Astrocyte of the hippocampus (primary cell): ENCODE results near the gene UBE2O.

ENCODE experiments used
- DNase-seq: peaks from one replicate; pipeline ENCODE4 v3.0.0; 2011; ENCODE audit warnings: low read depth, low spot score

The UBE2O gene

DNA sequence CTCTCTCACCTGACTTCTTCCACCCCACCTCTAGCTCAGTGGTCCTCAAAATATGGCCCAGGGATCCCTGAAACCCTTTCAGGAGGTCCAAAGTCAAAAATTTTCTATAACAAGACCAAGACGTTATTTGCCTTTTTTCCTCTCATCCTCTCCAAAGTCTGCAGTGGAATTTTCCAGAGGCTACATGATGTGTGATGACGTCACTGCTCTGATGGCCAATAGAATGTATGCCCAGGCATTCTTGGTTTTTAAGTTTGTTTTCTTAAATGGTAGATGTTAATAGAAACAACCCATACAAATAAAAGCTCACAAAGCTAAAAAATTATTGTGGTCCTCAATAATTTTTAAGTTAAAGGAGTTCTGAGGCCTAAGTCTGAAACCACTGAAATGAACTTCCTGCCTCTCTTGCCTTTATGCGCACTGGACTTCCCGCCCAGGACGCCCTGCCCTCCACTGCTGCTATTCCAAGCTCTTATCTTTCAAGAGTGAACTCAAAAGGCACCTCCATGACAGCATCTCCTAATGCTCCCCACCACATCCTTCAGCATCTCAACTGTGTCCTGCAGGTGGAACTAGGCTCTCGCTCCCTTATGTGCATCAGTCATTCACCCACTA is 13.5 kb downstream of the UBE2O start:
- no peak for DNase-seq

DNA sequence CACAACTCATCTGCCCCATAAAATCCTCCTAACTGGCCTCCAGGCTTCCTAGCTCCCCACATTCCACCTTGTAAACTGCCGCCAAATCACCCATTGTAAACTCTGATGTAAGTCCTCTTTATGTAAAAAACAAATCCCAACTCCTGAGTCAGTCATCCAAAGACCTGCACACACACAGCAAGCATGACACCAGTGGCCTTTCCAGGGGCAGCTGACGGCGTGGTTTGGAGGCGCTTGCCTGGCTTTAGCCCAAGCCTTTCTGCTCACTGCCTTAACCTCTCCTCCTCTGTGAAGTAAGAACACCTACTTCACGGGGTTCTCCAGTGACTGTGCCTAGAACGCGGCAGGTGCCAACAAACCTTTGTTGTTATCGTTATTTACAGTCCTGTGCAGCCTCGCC is 14.0 kb downstream of the UBE2O start:
- DNase-seq = peak; percentile 13

- DNase-seq = no peak
Measured at GRCh38 chr17:76437467-76438402, 15.2 kb downstream of the UBE2O start.

DNA sequence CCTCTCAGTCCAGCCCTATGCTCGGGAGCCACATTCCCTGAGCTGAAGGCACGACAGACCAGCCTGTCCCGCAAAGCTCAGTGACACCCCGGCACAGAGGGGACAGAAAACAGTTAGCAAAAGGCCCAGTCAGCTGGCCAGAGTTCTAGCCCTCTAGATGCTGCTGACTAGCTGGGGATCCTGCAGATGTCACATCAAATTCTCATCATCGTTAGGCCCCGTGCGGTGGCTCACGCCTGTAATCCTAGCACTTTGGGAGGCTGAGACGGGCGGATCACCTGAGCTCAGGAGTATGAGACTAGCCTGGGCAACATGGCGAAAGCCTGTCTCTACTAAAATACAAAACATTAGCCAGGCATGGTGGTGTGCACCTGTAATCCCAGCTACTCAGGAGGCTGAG is 17.2 kb downstream of the UBE2O start:
- DNase-seq = no peak

- no peak for DNase-seq
Measured at GRCh38 chr17:76434870-76435269, 18.1 kb downstream of the UBE2O start.

DNA sequence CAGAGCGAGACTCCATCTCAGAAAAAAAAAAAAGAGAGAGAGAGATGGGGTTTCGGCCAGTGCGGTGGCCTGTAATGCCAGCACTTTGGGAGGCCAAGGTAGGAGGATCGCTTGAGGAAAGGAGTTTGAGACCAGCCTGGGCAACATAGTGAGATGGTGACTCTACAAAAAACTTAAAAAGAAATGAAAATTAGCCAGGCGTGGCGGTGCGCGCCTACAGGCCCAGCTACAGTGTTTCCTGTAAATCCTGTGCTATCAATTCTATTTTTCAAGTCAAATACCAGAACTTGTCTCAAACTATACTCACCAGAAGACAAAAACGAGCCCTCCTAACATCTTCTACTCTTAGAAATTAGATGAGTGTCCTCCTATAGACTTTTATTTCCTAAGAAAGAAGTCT is 19.3 kb downstream of the UBE2O start:
- DNase-seq = no peak

DNA sequence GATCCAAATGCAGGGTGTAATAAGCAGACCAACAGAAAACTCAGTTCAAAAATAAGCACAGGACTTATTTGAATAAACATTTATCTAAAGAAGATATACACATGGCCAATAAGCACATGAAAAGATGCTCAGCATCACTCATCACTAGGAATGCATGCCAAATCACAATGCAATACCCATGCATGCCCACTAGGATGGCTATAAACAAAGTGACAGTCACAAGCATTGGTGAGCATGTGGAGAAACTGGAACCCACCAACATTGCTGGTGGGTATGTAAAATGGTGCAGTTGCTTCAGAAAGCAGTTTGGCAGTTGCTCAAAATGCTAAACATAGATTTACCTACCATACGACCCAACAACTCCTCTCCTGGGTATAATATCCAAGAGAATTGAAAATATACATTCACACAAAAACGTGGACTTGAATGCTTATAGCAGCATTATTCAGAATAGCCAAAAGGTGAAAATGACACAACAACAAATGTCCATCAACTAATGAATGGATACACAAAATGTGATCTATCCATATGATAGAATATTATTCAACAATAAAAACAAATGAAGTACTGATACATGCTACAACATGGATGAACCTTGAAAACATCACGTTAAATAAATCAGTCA is 20.1 kb downstream of the UBE2O start:
- no peak for DNase-seq

- no peak for DNase-seq
Measured at GRCh38 chr17:76432004-76432403, 20.9 kb downstream of the UBE2O start.

DNA sequence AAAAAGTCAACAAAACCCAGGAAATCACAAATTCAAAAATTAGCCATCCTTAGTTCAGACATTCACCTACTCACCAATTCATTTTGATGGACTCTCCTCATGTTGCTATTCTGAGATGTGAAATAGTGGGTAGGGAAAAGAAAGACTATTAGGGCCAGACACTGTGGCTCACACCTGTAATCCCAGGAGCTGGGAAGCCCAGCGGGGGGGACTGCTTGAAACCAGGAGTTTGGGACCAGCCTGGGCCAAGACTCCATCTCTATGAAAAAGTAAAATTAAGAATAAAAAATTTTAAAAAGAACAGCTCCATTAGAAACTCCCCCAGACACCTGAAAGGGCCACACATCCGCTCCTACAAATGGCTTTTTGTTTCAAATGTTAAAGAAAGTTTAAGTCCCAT is 21.4 kb downstream of the UBE2O start:
- no peak for DNase-seq

- DNase-seq = no peak
Measured at GRCh38 chr17:76428511-76428910, 24.4 kb downstream of the UBE2O start.

DNA sequence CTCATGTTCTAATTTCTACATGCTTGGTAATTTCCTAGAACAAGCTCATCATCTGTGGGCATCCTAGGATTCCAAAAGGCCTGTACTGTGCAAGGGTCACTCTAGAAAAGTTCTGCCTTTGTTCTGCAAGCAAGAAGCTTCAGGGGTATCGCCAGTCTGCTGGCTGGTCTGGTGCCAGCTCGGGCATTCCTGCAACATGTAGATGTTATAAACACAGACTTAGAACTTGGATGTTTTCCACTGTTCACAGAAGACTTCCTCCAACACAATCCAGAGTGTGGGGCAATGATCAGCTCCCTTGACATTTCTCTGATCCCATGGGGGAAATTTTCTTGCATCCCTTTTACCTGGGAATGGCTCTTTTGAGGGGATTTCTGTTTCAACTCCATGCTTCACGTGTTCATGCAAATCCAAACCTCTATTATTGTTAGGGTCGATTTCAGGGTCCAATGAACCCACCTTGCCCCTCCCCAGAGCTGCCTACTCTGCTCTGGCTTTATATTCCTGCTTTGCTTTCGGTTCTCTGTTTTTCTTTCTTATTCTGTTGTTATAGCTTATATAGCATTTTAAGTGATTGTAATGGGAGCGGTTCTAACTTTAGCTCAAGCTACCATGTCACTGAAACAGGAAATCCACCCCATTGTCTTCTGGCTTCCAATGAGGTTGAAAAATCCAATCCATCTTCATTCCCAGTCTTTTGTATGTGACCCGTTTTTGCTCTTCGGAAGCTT is 25.3 kb downstream of the UBE2O start:
- DNase-seq = peak; percentile 50

DNA sequence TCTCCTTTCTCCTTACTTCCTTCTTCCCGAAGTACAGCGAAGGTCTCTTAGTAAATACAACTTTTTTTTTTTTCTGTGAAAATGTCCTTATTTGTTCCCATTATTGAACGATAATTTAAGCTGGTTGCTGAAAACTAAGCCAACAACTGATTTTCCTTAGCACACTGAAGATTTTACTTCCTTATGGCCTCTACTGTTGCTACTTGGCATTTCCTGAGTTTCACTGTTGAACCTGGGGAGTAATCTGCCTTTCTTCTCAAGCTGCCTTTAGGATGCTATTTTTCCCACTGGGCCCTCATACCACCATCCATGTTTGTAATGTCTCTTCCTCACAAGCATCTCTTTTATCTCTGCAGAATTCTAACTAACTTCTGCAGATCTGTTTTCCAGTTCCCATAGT is 26.1 kb downstream of the UBE2O start:
- no peak for DNase-seq

DNA sequence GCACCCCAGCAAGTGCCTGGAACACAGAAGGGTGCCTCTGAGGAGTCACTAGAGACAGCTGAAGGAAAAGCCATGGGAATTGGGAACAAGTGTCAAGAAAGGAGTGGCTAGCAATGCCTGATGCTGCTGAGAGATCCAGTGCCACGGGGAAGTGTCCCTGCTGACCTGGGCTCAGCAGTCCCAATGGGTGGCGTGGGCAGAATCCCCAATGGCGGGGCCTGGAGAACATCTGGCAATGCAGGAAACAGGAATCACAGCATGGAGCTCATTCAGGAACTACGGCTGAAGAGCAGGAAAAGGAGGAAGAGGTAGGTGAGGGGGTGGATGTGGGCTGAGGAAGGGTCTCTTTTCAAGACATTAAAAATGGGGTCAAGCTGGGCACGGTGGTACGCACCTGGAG is 30.1 kb downstream of the UBE2O start:
- no peak for DNase-seq

- DNase-seq = no peak
Measured at GRCh38 chr17:76422406-76422805, 30.5 kb downstream of the UBE2O start.

- no peak for DNase-seq
Measured at GRCh38 chr17:76421044-76421407, 31.9 kb downstream of the UBE2O start.

- DNase-seq = no peak
Measured at GRCh38 chr17:76420356-76421043, 32.5 kb downstream of the UBE2O start.

GRCh38 chr17:76419576-76420260 is 33.2 kb downstream of the UBE2O start:
- peak; percentile 25 for DNase-seq

DNA sequence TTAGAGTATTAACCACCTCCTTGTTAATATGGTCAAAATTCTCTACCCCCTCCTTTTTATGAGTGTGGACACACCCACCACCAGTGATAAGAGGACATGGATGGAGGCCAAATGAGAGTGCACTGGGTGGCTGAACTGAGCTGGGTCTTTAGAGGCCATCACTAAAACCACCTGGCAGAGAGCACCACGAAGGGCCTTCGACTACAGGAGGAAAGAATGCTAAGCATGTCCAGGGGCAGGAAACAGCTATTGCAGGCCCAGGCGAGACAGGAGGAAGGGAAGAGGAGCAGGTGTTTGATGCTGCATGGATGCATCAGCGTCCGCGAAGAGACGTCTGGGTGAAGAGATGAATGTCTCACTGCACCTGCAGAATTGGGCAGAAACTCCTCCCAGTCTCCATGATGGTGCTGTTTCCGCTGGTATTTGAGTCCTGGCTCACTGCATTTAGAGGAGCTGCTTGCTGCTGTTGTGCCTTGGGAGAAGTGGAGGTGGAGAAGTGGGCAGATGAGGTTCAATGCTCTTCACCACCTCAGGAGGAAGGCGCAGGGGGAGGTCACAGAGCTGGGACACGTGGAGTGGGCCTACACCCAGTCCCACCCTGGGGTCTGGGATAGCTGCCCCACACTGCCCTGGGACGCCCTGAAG is 35.3 kb downstream of the UBE2O start:
- no peak for DNase-seq

DNA sequence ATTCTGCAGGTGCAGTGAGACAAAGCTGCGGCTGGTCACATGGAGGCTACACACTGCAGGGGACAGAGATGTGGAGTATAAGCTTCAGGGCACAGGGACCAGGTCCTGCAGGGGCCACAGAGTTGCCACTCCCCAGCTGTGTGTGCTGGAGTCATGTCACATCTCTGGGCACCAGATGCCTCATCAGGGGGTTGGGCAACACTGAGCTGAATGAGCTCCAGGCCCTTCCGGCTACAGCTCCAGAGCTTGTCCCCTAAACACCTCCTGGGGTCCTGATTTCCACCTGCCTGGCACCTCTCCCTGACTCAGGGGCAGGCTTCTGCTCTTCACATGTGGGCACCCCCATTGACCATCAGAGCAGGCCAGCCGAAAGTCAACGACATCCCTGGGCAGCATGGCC is 36.1 kb downstream of the UBE2O start:
- DNase-seq = no peak

- no peak for DNase-seq
Measured at GRCh38 chr17:76416457-76416856, 36.5 kb downstream of the UBE2O start.
